ENCODE measurements around the gene PRCC. TPM values are rescaled to one million over a fixed set of nuclear protein-coding genes. Genes with fewer than 3 reads are reported as not detected.

Gene PRCC
- total and polyA plus RNA-seq, 2 of the 4 experiments (the other 2 are of a cell fraction) = 10.6 to 59.6 TPM

DNA sequence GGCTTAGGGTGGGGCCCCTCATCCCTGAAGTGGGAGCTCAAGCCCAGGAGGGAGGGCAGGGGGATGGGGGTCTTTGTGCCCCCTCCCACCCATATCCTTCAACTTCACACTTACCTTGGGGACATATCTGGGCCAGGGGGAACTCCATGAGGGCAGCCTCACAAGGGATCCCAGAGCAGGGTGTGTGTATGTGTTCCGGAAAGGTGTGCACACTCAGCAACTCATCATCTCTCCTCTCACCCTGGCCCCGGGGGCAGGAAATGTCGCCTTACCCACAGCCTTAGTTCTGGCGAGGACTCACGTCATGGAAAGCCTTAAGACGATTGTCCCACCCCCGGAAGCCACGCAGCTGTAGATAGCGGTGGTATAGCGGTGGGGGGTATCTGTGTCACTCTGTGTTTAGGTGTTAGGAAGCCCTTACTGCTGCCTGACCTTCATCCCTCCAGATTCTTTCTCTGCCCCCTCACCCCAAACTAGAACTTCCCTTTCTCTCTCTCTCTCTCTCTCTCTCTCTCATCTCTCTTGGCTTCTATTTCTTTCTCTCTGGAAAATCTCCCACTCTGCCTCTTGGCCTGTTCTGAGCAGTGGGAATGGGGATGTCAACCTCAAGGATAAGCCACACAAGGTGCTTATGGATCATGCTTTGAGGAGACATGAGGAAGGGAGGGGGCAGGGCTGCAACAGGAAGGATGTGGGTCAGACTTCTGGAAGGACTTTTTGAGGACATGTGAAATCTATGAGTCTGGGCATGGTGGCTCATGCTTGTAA, 49.4 kb downstream of the PRCC start, which contains the start of gene SH2D2A:
Gene SH2D2A (minus strand): TSS at position 288 of the 768 bp plus-strand sequence. CDS start 140 bp downstream, at position 148.
- H3K4me2 ChIP-seq (ENCODE audit: low read depth, low read length) = no peak within 1 kb of the TSS
- no peak within 1 kb of the TSS for H2BK20ac ChIP-seq (ENCODE audit: low read depth, low read length)
- no peak within 1 kb of the TSS for H3K9ac ChIP-seq (ENCODE audit: low read depth, low read length)
- peaks cover 14% of the 10 kb centered on the region for H3K4me1 ChIP-seq (ENCODE audit: control insufficient read depth, insufficient read depth, low read length)
- H2BK120ac ChIP-seq (ENCODE audit: low read depth, low read length) = no peak within 1 kb of the TSS
- no peak within 1 kb of the TSS for H4K91ac ChIP-seq (ENCODE audit: insufficient read depth, low read depth, low read length)
- no peak within 1 kb of the TSS for H3K27ac ChIP-seq (ENCODE audit: insufficient read depth, low read length)
- no peaks in the 10 kb centered on the region for H3K36me3 ChIP-seq (ENCODE audit: control insufficient read depth, insufficient read depth, low read length)
- H3K23ac ChIP-seq (ENCODE audit: low read depth, low read length) = no peak within 1 kb of the TSS
- intact Hi-C loops (cut with micrococcal nuclease) (no loop called here), dilution Hi-C loops (cut with HindIII; ENCODE audit: low sequenced_read_pairs, unreplicated experiment) (no loop called here), in situ Hi-C loops (cut with MboI; ENCODE audit: low sequenced_read_pairs) (no loop called here)
- ChIA-PET CTCF (no interaction called here), POLR2A (ENCODE audit: unreplicated experiment) (no interaction called here)
- no peak within 1 kb of the TSS for H2BK15ac ChIP-seq (ENCODE audit: low read depth, low read length)
- H3K4ac ChIP-seq (ENCODE audit: low read depth, low read length) = no peak within 1 kb of the TSS
- no peaks in the 10 kb centered on the region; the same call in 1 of the 2 replicates for H4K20me1 ChIP-seq (ENCODE audit: insufficient read depth, low read length)
- peaks cover 28% of the 10 kb centered on the region for H3K27me3 ChIP-seq (ENCODE audit: control insufficient read depth, insufficient read depth, low read length)
- H3K56ac ChIP-seq (ENCODE audit: extremely low read depth, insufficient read depth, low read length) = no peak within 1 kb of the TSS
- no peaks in the 10 kb centered on the region for H3K79me1 ChIP-seq (ENCODE audit: low read depth in 1 of 2, low read length in 2 of 2)
- no CpG with 5 or more reads among the region's 10 CpGs for WGBS, 2 experiments (ENCODE audit: extremely low coverage in 2 of 2, insufficient read length in 1 of 2)
- H3K9me1 ChIP-seq (ENCODE audit: insufficient read depth, low read length) = no peaks in the 10 kb centered on the region; the same call in 1 of the 2 replicates
- peak within 1 kb of the TSS; percentile 78 for H2AFZ ChIP-seq (replicated peaks; ENCODE audit: low read length, poor library complexity)
- no peak within 1 kb of the TSS for H3K4me3 ChIP-seq (ENCODE audit: insufficient read depth, low read depth, low read length)
- H3K9me3 ChIP-seq (ENCODE audit: control insufficient read depth, insufficient read depth, low read length) = 0 out of 2 replicates have a peak, but pooled peaks cover 2% of the 10 kb centered on the region
- H4K5ac ChIP-seq (ENCODE audit: low read depth, low read length) = no peak within 1 kb of the TSS
- DNase-seq (peak; percentile 41), ATAC-seq (ENCODE audit: low read depth) (no peak)
- peak within 1 kb of the TSS; percentile 12; the same call in 1 of the 2 replicates for H2AK5ac ChIP-seq (ENCODE audit: low read depth, low read length)
- H3K14ac ChIP-seq (replicated peaks; ENCODE audit: low read depth, low read length) = no peak within 1 kb of the TSS
- H2AK9ac ChIP-seq (replicated peaks; ENCODE audit: low read depth, low read length, poor library complexity) = peak within 1 kb of the TSS; percentile 48
- no peak within 1 kb of the TSS for H2BK5ac ChIP-seq (ENCODE audit: low read depth, low read length, poor library complexity, severe bottlenecking)
- no peak within 1 kb of the TSS for H3K18ac ChIP-seq (ENCODE audit: low read depth, low read length)
- H4K8ac ChIP-seq (ENCODE audit: low read depth in 2 of 2, low read length in 2 of 2) = no peak within 1 kb of the TSS; a peak in 1 of 4 replicates
- no TSS peak for BruUV-seq (replicated peaks)
- TF ChIP-seq MAZ (IDR thresholded peaks at IDR 0.05; ENCODE audit: borderline replicate concordance, low read depth, low read length) (no peak), RFX5 (IDR thresholded peaks at IDR 0.05; ENCODE audit: low read depth, low read length) (no peak), MAFK (IDR thresholded peaks at IDR 0.05; ENCODE audit: low read depth, low read length) (no peak), BHLHE40 (IDR thresholded peaks at IDR 0.05; ENCODE audit: low read depth, low read length) (no peak), MXI1 (IDR thresholded peaks at IDR 0.05; ENCODE audit: borderline replicate concordance, low read depth, low read length) (no peak), USF2 (IDR thresholded peaks at IDR 0.05; ENCODE audit: low read depth, low read length) (no peak), RCOR1 (IDR thresholded peaks at IDR 0.05; ENCODE audit: insufficient replicate concordance, low read length) (no peak), NFE2L2 (IDR thresholded peaks at IDR 0.05; ENCODE audit: low read depth, low read length) (no peak), POLR2A (IDR thresholded peaks at IDR 0.05; ENCODE audit: low read depth, low read length) (no peak), CEBPB (IDR thresholded peaks at IDR 0.05; ENCODE audit: low read depth, low read length) (no peak), FOS (IDR thresholded peaks at IDR 0.05; ENCODE audit: low read depth, low read length) (no peak), RAD21 (IDR thresholded peaks at IDR 0.05; ENCODE audit: low read length) (no peak), CHD1 (IDR thresholded peaks at IDR 0.05; ENCODE audit: low read depth, low read length) (no peak)
- TF ChIP-seq, protein P1, sequence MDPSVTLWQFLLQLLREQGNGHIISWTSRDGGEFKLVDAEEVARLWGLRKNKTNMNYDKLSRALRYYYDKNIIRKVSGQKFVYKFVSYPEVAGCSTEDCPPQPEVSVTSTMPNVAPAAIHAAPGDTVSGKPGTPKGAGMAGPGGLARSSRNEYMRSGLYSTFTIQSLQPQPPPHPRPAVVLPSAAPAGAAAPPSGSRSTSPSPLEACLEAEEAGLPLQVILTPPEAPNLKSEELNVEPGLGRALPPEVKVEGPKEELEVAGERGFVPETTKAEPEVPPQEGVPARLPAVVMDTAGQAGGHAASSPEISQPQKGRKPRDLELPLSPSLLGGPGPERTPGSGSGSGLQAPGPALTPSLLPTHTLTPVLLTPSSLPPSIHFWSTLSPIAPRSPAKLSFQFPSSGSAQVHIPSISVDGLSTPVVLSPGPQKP (IDR thresholded peaks at IDR 0.05; ENCODE audit: borderline replicate concordance, low read depth, low read length) = no peak
- TF ChIP-seq, protein P2, sequence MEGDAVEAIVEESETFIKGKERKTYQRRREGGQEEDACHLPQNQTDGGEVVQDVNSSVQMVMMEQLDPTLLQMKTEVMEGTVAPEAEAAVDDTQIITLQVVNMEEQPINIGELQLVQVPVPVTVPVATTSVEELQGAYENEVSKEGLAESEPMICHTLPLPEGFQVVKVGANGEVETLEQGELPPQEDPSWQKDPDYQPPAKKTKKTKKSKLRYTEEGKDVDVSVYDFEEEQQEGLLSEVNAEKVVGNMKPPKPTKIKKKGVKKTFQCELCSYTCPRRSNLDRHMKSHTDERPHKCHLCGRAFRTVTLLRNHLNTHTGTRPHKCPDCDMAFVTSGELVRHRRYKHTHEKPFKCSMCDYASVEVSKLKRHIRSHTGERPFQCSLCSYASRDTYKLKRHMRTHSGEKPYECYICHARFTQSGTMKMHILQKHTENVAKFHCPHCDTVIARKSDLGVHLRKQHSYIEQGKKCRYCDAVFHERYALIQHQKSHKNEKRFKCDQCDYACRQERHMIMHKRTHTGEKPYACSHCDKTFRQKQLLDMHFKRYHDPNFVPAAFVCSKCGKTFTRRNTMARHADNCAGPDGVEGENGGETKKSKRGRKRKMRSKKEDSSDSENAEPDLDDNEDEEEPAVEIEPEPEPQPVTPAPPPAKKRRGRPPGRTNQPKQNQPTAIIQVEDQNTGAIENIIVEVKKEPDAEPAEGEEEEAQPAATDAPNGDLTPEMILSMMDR (conservative IDR thresholded peaks at IDR 0.05; ENCODE audit: low read depth, low read length) = no peak

Measured in IMR-90 (cell line).